Panc1 (cell line): ENCODE results near the gene SNRPD3. TPM values are rescaled to one million over a fixed set of nuclear protein-coding genes. Genes with fewer than 3 reads are reported as not detected.

ENCODE experiments used
- ATAC-seq: fragments of 200-7000 bp; cut with Tn5 transposase; 2 replicates; pipeline ENCODE4 v1.9.1; 2020; ENCODE audit warnings: mild to moderate bottlenecking, moderate library complexity
- BruUV-seq: library from RNA; stranded (reverse); fragments of 400-500 nt; replicated peaks from 2 replicates; lab custom pipeline; 2021; lab: Mats Ljungman, UMichigan
- CTCF ChIA-PET: fragments of 300-600 bp; sonication (Branson Sonifier 250); formaldehyde crosslinking; loops from one replicate; lab custom pipeline; 2022; ENCODE audit warnings: antibody characterized with exemption; lab: Charles Lee
- POLR2A ChIA-PET: fragments of 300-600 bp; sonication (Branson Sonifier 250); formaldehyde crosslinking; loops from one replicate; lab custom pipeline; 2022; ENCODE audit warnings: antibody characterized with exemption; lab: Charles Lee
- DNase-seq: peaks from one replicate; pipeline ENCODE4 v3.0.0-alpha.2; 2010; ENCODE audit warnings: low read depth, low spot score
- H3K27ac ChIP-seq: 2 replicates; pipeline ENCODE4 v1.5.1; 2011; ENCODE audit warnings: mild to moderate bottlenecking, low read length, inconsistent platforms
- H3K27me3 ChIP-seq: fragments of 200-500 bp; sonication (Bioruptor generic); 2 replicates; pipeline ENCODE4 v1.6.0; 2014; ENCODE audit warnings: low read length, inconsistent platforms; ENCODE audit not compliant: control insufficient read depth, insufficient read depth
- H3K36me3 ChIP-seq: fragments of 200-500 bp; sonication (Bioruptor generic); 2 replicates; pipeline ENCODE4 v1.5.1; 2014; ENCODE audit warnings: inconsistent platforms, mild to moderate bottlenecking, low read length, moderate library complexity; ENCODE audit not compliant: control insufficient read depth, insufficient read depth
- H3K4me1 ChIP-seq: 2 replicates; pipeline ENCODE4 v1.5.1; 2011; ENCODE audit warnings: inconsistent platforms, mild to moderate bottlenecking, low read length, moderate library complexity; ENCODE audit not compliant: control insufficient read depth, insufficient read depth
- H3K4me3 ChIP-seq, 2 experiments: 2 replicates each; pipeline ENCODE4 v1.5.1; 2011 to 2012; ENCODE audit warnings: low read depth in 2 of 2, low read length in 2 of 2, mild to moderate bottlenecking in 2 of 2, inconsistent platforms in 1 of 2, moderate library complexity in 1 of 2
- H3K9me3 ChIP-seq: fragments of 200-500 bp; sonication (Bioruptor generic); 2 replicates; pipeline ENCODE4 v1.5.1; 2014; ENCODE audit warnings: low read depth, mild to moderate bottlenecking, inconsistent platforms, low read length, moderate library complexity; ENCODE audit not compliant: control insufficient read depth, insufficient read depth
- CTCF ChIP-seq: fragments of 450-650 bp; IDR thresholded peaks from 2 replicates; pipeline ENCODE4 v1.5.1; 2017; ENCODE audit warnings: mild to moderate bottlenecking
- POLR2AphosphoS5 ChIP-seq: IDR thresholded peaks from 2 replicates; pipeline ENCODE4 v1.6.1; 2012; ENCODE audit warnings: mild to moderate bottlenecking, low read depth, low read length, moderate library complexity
- REST ChIP-seq, 2 experiments: IDR thresholded peaks; 2 replicates each; pipeline ENCODE4 v1.6.1; 2011 to 2012; ENCODE audit warnings: low read depth in 2 of 2, control low read depth in 1 of 2, low read length in 1 of 2, mild to moderate bottlenecking in 1 of 2, moderate library complexity in 1 of 2; ENCODE audit not compliant: insufficient read depth in 1 of 2
- SIN3A ChIP-seq: IDR thresholded peaks from 2 replicates; pipeline ENCODE4 v1.6.1; 2012; ENCODE audit warnings: low read depth, mild to moderate bottlenecking, low read length, moderate library complexity, borderline replicate concordance; ENCODE audit not compliant: insufficient read depth
- TCF7L2 ChIP-seq: IDR thresholded peaks from 2 replicates; pipeline ENCODE4 v1.6.1; 2011; ENCODE audit warnings: mild to moderate bottlenecking, low read depth, low read length, inconsistent platforms
- in situ Hi-C: cut with HindIII; loops from 2 replicates; pipeline ENCODE4 v1.10.0; 2016; ENCODE audit warnings: low sequenced_read_pairs, low pct_unique_long_range_greater_than_20kb
- intact Hi-C: fragments of 100-400 bp; cut with micrococcal nuclease; formaldehyde crosslinking; loops from one replicate; pipeline ENCODE4 v1.10.0; 2022; ENCODE audit not compliant: unreplicated experiment
- total RNA-seq: library from RNA; stranded (reverse); gene quantifications from one replicate; pipeline ENCODE4 v1.2.1, GENCODE V29; 2021; ENCODE audit not compliant: unreplicated experiment

Gene SNRPD3
- total RNA-seq, 1 experiment from 2014 or later, result 89.4 TPM

- no TSS peak for BruUV-seq
- Histone ChIP-seq H3K4me1 (peaks cover 4% of the 10 kb centered on the region; the same call in 1 of the 2 replicates), H3K27me3 (no peaks in the 10 kb centered on the region), H3K36me3 (no peaks in the 10 kb centered on the region), H3K27ac (no peak overlapping the region), H3K4me3 (no peak overlapping the region), H3K9me3 (no peaks in the 10 kb centered on the region)
- in situ Hi-C loops, result no loop called here
- ATAC-seq, result no peak
- no peak for DNase-seq
- intact Hi-C loops, result no loop called here
- CTCF ChIA-PET, result no interaction called here
- TF ChIP-seq CTCF (no peak), TCF7L2 (no peak), REST (IDR thresholded peaks at IDR 0.05; ENCODE audit: insufficient read depth in 1 of 2, low read depth in 2 of 2, low read length in 1 of 2) (no peak), SIN3A (no peak), POLR2AphosphoS5 (no peak)
- POLR2A ChIA-PET, result interaction anchor here (0.6 kb wide), 1 partner anchor 147 kb away, joined by 8 read pairs; no protein-coding TSS in a partner anchor
These were observed 38.8 kb downstream of the SNRPD3 start for GRCh38 chr22:24594569-24595120.

GRCh38 chr22:24595228-24595627 lies 39.4 kb downstream of the SNRPD3 start:
- TF ChIP-seq SIN3A (no peak), POLR2AphosphoS5 (no peak), CTCF (no peak), TCF7L2 (no peak), REST (IDR thresholded peaks at IDR 0.05; ENCODE audit: insufficient read depth in 1 of 2, low read depth in 2 of 2, low read length in 1 of 2) (no peak)
- peaks cover 4% of the 10 kb centered on the region; the same call in 1 of the 2 replicates for H3K4me1 ChIP-seq
- no peak overlapping the region for H3K4me3 ChIP-seq
- no peak overlapping the region for H3K27ac ChIP-seq
- DNase-seq (no peak), ATAC-seq (no peak)
- BruUV-seq, result no TSS peak
- intact Hi-C loops, result no loop called here
- H3K9me3 ChIP-seq, result no peaks in the 10 kb centered on the region
- ChIA-PET POLR2A (interaction anchor here (0.6 kb wide), 1 partner anchor 147 kb away, joined by 8 read pairs; no protein-coding TSS in a partner anchor), CTCF (no interaction called here)
- in situ Hi-C loops, result no loop called here
- H3K27me3 ChIP-seq, result no peaks in the 10 kb centered on the region
- no peaks in the 10 kb centered on the region for H3K36me3 ChIP-seq
